ENCODE data around the gene SIL1. TPM values are rescaled to one million over a fixed set of nuclear protein-coding genes. Genes with fewer than 3 reads are reported as not detected.
"Not testable (repeated sequence)": the region's sequence is repeated elsewhere in the genome, so short reads cannot be mapped to it uniquely, and the experiment has no call there.

The SIL1 gene
- total RNA-seq: 66.6 TPM
- long read RNA-seq, transcript SIL1-201 (11 exons, 1,895 nt): minor isoform, 14 of 556 reads
- long read RNA-seq, transcript SIL1-202 (10 exons, 1,923 nt): major isoform, 430 of 556 reads
- long read RNA-seq, partial matches to known transcripts: 15 of 556 reads
- long read RNA-seq, other reads (novel, unspliced or antisense): 97 of 556 reads

DNA sequence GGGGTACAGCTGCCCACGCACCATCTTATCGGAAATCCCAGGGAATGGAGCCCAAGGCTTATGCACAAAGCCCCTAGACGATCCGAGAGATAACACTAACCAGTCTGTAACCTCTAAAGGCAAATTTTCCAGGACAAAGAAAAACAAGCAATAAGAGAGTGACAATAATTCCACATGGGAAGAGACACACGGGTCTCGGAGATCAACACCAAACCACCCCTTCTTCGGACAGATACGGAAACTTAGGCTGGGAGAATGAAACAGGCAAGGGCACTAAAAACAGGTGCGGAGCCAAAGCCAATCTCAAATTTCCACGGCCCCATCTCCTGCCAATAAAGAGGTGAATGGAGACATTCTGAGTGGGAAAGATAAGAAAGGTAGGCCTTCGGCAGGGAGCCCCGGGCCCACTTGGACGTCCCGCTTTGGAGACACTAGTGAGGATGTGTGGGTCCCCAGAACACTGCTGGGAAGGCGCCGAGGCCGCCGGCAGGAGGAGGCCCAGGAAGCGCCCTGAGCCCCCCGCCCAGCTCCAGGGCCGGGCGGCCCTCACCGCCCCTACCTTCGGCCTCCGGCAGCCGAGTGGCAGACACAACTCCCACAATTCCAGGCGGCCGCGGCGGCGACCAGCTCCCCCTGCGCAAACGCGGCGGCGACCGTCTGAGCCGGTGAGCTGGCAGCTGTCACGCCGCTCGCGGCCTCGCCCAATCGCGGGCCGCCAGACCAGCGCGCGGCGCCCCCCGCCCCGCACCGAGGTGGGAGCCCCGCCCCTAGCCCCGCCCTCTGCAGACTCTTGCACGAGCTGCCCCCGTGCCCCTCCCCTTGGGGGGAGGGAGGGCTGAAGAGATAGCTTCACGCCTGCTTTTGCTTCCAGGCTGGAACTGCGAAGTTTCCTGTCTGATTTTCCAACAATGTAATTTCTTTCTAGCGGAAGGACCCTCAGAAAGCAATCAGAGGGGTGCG lies at the start of gene SIL1:
Gene SIL1 (minus strand): TSS at position 659 of the 960 bp plus-strand sequence. CDS start 70,525 bp downstream, outside the sequence.
- DNase-seq (ENCODE audit: low spot score): peak; percentile 99

GRCh38 chr5:139246394-139246793 lies 48.2 kb upstream of the SIL1 start:
- no peak for DNase-seq (ENCODE audit: low spot score)

- DNase-seq (ENCODE audit: low spot score): no peak
These were observed 47.6 kb upstream of the SIL1 start for GRCh38 chr5:139245637-139246339.

DNA sequence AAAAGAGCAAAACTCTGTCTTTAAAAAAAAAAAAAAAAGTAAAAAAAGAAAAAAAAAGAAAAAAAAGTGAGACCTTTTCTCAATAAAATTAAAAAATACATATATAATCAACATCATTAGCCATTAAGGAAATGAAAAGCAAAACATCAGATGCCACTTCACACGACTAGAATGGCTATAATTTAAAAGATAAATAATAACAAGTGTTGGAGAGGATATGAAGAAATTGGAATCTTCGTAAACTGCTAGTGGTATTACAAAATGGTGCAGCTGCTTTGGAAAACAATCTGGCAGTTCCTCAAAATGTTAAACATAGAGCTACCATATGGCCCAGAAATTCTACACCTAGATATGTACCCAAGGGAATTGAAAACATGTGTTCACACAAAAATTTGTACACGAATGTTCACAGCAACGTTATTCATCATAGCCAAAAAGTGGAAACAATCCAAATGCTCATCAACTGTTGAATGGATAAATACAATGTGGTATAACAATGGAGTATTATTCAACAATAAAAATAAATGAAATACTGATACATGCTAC lies 45.3 kb upstream of the SIL1 start:
- no peak for DNase-seq (ENCODE audit: low spot score)

GRCh38 chr5:139241139-139241538 lies 43.0 kb upstream of the SIL1 start:
- DNase-seq (ENCODE audit: low spot score): no peak

DNA sequence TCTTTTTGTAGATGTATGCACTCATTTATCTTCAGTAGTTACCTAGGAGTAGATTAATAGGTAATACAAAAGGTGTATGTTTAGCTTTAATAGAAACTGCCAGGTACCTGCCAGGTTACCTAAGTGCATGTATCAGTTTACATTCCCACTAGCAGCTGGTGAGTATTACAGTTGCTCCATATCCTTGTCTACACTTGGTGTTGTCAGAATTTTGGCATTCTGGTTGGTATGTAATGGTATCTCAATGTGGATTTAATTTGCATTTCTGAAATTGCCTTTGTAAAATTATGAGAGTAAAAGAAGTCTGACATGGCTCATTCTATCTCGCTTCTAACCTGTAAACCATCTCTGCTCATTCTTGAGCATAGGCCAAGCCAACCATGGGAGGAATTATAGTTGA lies 38.3 kb upstream of the SIL1 start:
- DNase-seq (ENCODE audit: low spot score): no peak

- DNase-seq (ENCODE audit: low spot score): no peak
These were observed 34.1 kb upstream of the SIL1 start for GRCh38 chr5:139232147-139232724.

DNA sequence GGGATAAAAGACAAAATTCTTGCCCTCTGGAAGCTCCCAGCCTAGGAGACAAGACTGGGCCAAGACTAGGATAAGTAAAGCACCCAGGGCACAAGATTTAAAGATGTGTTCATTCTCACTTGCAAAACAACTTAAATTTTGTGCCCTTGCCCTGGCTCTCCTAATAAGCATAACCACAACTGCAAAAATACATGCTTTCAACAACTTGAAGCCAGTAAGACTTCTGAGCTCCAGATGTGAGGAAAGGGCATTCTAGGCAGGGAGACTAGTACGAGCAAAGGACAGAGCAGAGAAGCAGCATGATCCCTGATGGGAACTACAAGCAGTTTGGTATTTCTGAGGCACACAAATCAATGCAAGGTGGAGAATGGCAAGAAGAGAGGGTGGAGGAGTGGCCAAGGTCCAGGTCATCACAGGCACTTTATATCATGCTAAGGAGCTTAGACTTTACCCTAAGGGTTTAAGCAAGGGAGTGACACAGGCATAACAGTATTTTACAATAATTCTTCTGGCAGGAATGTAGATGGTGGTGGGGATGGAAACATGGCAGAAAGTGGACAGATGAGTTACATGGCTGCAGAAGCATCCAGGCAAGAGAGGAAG lies 30.1 kb upstream of the SIL1 start:
- DNase-seq (ENCODE audit: low spot score): no peak

DNA sequence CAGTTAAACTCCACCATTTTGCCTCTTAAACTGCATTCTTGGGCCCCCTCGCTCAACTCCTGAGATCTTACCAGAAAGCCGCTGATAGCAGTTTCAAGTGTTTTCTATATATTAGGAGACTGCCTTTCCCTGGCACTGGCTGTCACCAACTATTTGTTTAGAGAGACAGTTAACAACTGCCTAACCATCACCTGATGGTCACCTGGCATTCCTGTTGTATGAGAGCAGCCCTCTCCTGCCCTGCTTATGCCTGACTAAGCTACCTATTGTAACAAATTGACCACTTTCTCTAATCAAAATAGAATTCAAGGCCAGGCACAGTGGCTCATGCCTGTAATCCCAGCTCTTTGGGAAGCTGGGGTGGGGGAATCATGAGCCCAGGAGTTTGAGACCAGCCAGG lies 28.0 kb upstream of the SIL1 start:
- no peak for DNase-seq (ENCODE audit: low spot score)

- no peak for DNase-seq (ENCODE audit: low spot score)
These were observed 25.3 kb upstream of the SIL1 start for GRCh38 chr5:139223481-139223880.

GRCh38 chr5:139222346-139222745 lies 24.2 kb upstream of the SIL1 start:
- no peak for DNase-seq (ENCODE audit: low spot score)

- DNase-seq (ENCODE audit: low spot score): not testable (repeated sequence)
These were observed 19.9 kb upstream of the SIL1 start for GRCh38 chr5:139218038-139218437.

GRCh38 chr5:139215107-139215975 lies 17.2 kb upstream of the SIL1 start:
- DNase-seq (ENCODE audit: low spot score): no peak

GRCh38 chr5:139214646-139215045 lies 16.5 kb upstream of the SIL1 start:
- DNase-seq (ENCODE audit: low spot score): no peak

DNA sequence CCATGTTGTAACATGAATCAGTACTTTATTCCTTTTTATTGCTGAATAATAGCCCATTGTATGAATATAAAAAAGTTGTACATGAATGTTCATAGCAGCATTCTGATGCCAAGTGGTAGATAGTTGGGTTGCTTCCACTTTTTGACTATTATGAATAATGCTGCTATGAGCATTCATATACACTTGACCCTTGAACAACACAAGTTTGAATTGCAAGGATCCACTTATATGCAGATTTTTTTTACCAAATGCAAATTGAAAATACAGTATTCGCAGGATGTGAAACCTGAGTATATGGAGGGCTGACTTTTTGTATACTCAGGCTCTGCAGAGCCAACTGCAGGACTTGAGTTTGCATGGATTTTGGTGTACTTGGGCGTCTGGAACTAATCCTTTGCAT lies 14.7 kb upstream of the SIL1 start:
- DNase-seq (ENCODE audit: low spot score): no peak

DNA sequence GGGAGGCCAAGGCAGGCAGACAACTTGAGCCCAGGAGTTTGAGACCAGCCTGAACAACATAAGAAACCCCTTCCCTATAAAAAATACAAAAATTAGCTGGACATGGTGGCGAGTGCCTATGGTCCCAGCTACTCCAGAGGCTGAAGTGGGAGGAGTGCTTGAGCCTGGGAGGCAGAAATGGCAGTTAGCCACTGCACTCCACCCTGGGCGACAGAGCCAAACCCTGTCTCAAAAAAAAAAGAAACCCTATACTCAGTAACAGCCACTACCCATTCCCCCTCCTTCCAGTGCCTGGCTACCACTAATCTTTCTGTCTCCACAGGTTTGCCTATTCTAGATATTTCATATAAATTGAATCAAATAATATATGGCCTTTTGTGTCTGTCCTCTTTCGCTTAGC lies 14.3 kb upstream of the SIL1 start:
- DNase-seq (ENCODE audit: low spot score): no peak

- no peak for DNase-seq (ENCODE audit: low spot score)
These were observed 12.4 kb upstream of the SIL1 start for GRCh38 chr5:139210585-139210984.

DNA sequence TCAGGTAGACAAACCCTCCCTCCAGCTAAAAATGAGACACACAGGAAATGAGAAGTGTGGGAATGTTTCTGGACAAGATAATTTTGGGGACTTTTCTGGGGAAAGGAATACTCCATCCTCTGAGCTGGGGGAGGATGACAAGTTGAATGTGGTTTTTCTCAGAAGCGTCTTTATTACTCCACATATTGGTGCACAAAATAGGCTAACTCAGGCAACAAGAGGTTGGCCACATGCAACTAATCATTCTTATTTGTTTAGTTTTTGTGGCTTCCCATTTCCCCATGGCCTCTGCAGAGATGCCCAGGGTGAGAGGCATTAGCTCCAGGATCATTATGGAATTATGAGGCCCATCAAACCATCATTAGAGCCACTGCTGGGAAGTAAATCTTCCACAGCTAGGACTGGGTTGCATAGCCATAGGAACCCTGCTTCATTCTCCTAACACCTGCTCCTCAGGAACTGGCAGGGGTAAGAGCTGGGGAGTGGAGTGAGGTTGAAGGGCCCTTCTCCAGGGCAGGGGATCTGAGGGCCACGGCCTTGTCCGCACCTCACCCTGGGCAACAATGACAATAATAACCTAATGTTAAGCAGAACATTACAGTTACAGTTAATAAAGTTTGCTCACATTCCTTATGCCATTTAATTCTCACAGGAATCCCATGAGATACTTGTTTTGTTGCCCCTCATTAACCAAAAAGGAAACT lies 9.3 kb upstream of the SIL1 start:
- DNase-seq (ENCODE audit: low spot score): no peak

GRCh38 chr5:139205586-139205985 lies 7.4 kb upstream of the SIL1 start:
- no peak for DNase-seq (ENCODE audit: low spot score)

All from mesenteric fat pad (tissue), 1 donor.